Osteocyte (in vitro differentiated cells): ENCODE data around the gene STRA8. TPM values are rescaled to one million over a fixed set of nuclear protein-coding genes. Genes with fewer than 3 reads are reported as not detected.
"Not testable (repeated sequence)": the region's sequence is repeated elsewhere in the genome, so short reads cannot be mapped to it uniquely, and the experiment has no call there.

Experiments used
- DNase-seq: peaks from one replicate; pipeline ENCODE4 v3.0.0; 2021; ENCODE audit warnings: mixed read lengths; ENCODE audit not compliant: unreplicated experiment; ENCODE audit errors: extremely low spot score
- H3K27ac Mint-ChIP-seq: one replicate; pipeline ENCODE4 v1.8.0; 2021; ENCODE audit warnings: mild to moderate bottlenecking, mixed read lengths; ENCODE audit not compliant: unreplicated experiment
- H3K27me3 Mint-ChIP-seq: one replicate; pipeline ENCODE4 v1.8.0; 2021; ENCODE audit warnings: mixed read lengths; ENCODE audit not compliant: unreplicated experiment
- H3K36me3 Mint-ChIP-seq: one replicate; pipeline ENCODE4 v1.8.0; 2021; ENCODE audit warnings: mixed read lengths; ENCODE audit not compliant: unreplicated experiment
- H3K4me1 Mint-ChIP-seq: one replicate; pipeline ENCODE4 v1.8.0; 2021; ENCODE audit warnings: mixed read lengths; ENCODE audit not compliant: unreplicated experiment
- H3K4me3 Mint-ChIP-seq: one replicate; pipeline ENCODE4 v1.8.0; 2021; ENCODE audit warnings: mild to moderate bottlenecking, moderate library complexity, mixed read lengths; ENCODE audit not compliant: unreplicated experiment
- H3K9me3 Mint-ChIP-seq: one replicate; pipeline ENCODE4 v1.8.0; 2021; ENCODE audit warnings: mixed read lengths; ENCODE audit not compliant: unreplicated experiment
- total RNA-seq: library from RNA; stranded (reverse); gene quantifications from 2 replicates; pipeline ENCODE4 v1.2.1, GENCODE V29; 2021
- TF ChIP-seq, protein P1 (sequence below): fragments of 200-600 bp; sonication (generic); IDR thresholded peaks from 2 replicates; pipeline ENCODE4 v1.5.0; 2021; ENCODE audit warnings: antibody characterized with exemption, mild to moderate bottlenecking, moderate library complexity

The STRA8 gene
- total RNA-seq, 1 donor from 2014 or later = not detected

DNA sequence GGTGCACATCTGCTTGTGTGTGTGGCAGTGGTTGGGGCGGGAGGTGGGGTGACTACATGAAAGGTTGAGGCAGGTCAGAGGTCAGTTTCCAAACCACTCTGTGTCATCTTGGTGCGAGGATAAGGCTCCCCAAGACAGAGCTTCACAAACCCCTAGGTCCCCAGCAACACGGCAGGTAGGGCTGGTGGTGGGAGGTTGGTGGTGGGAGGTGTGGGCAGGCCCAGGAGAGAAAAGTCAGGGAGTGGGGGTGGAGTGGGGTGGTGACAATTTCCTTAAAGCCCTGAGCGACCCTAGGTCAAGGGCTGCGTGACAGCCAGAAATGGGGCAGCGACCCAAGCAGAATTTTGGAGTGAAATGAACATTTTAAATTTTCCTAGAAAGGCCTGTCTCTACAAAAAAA lies 1.6 kb upstream of the STRA8 start:
- Mint-ChIP-seq H3K27ac (no peak overlapping the region), H3K4me1 (no peaks in the 10 kb centered on the region), H3K4me3 (no peak overlapping the region), H3K36me3 (no peaks in the 10 kb centered on the region), H3K9me3 (no peaks in the 10 kb centered on the region), H3K27me3 (peaks cover 2% of the 10 kb centered on the region)
- TF ChIP-seq, protein P1, sequence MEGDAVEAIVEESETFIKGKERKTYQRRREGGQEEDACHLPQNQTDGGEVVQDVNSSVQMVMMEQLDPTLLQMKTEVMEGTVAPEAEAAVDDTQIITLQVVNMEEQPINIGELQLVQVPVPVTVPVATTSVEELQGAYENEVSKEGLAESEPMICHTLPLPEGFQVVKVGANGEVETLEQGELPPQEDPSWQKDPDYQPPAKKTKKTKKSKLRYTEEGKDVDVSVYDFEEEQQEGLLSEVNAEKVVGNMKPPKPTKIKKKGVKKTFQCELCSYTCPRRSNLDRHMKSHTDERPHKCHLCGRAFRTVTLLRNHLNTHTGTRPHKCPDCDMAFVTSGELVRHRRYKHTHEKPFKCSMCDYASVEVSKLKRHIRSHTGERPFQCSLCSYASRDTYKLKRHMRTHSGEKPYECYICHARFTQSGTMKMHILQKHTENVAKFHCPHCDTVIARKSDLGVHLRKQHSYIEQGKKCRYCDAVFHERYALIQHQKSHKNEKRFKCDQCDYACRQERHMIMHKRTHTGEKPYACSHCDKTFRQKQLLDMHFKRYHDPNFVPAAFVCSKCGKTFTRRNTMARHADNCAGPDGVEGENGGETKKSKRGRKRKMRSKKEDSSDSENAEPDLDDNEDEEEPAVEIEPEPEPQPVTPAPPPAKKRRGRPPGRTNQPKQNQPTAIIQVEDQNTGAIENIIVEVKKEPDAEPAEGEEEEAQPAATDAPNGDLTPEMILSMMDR = no peak
- DNase-seq = peak; percentile 27

DNA sequence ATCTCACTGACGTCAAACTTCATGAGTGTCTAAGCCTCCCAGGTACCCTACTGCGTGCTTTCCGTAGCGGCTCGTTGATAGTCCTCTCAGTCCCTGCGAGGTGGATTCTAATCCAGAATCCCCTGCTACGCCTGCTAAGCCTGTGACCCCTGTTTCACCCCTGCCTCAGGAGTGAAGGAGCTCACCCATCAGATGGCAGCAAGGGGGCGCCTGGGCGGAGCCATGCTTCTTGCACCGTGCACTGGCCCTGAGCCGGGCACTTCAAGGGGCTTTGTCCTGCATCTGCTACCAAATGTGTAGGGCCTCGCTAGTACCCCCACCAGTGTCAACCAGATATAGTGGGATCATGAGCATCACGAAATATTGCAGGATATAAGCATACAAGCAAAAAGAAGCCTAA lies 918 bp upstream of the STRA8 start:
- Mint-ChIP-seq H3K9me3 (no peaks in the 10 kb centered on the region), H3K27me3 (peaks cover 2% of the 10 kb centered on the region), H3K27ac (no peak overlapping the region), H3K36me3 (no peaks in the 10 kb centered on the region), H3K4me1 (no peaks in the 10 kb centered on the region), H3K4me3 (no peak overlapping the region)
- TF ChIP-seq, protein P1 = peak; percentile 30
- DNase-seq = peak; percentile 80

DNA sequence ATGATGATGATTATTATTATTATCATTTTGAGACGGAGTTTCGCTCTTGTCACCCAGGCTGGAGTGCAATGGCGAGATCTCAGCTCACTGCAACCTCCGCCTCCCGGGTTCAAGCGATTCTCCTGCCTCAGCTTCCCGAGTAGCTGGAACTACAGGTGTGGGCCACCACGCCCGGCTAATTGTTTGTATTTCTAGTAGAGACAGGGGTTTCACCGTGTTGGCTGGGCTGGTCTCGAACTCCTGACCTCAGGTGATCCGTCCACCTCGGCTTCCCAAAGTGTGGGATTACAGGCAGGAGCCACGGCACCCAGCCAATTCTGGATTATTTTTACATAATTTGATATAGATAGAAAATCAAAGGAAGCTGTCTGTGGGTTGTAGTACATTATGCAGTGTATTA lies 457 bp downstream of the STRA8 start:
- not testable (repeated sequence) for H3K36me3 Mint-ChIP-seq, H3K27ac Mint-ChIP-seq, H3K9me3 Mint-ChIP-seq, H3K4me3 Mint-ChIP-seq, H3K4me1 Mint-ChIP-seq, H3K27me3 Mint-ChIP-seq
- peak; percentile 63 for DNase-seq

DNA sequence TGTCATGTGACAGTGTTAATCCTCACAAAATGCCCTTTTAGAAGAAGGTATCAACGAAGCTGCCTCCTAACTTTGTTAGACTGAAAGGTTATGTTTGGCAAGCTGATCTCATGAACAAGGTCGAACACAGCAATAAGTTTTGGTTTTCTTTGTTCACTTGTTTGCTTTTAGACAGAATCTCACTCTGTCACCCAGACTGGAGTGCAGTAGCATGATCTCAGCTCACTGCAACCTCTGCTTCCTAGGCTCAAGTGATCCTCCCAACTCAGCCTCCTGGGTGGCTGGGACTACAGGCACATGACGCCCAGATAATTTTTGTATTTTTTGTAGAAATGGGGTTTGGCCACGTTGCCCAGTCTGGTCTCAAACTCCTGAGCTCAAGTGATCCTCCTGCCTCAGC lies 1.1 kb downstream of the STRA8 start:
- Mint-ChIP-seq H3K4me1 (no peaks in the 10 kb centered on the region), H3K36me3 (no peaks in the 10 kb centered on the region), H3K27me3 (peaks cover 2% of the 10 kb centered on the region), H3K4me3 (no peak overlapping the region), H3K27ac (no peak overlapping the region), H3K9me3 (no peaks in the 10 kb centered on the region)
- TF ChIP-seq, protein P1 = no peak
- DNase-seq = peak; percentile 25

DNA sequence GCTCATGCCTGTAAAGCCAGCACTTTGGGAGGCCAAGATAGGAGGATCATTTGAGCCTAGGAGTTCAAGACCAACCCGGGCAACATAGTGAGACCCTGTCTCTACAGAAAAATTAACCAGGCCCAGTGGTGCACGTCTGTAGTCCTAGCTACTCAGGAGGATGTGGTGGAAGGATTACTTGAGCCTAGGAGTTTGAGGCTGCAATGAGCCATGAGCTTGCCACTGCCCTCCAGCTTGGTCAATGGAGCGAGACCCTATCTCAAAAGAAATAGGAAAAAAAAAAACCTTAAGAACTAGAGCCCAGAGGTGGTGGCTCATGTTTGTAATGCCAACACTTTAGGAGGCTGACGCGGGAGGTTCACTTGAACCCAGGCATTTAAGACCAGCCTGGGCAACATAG lies 2.2 kb downstream of the STRA8 start:
- peak; percentile 19 for DNase-seq
- Mint-ChIP-seq H3K4me3 (no peak overlapping the region), H3K27ac (no peak overlapping the region), H3K36me3 (no peaks in the 10 kb centered on the region), H3K9me3 (no peaks in the 10 kb centered on the region), H3K27me3 (peaks cover 7% of the 10 kb centered on the region), H3K4me1 (no peaks in the 10 kb centered on the region)
- TF ChIP-seq, protein P1 = no peak

DNA sequence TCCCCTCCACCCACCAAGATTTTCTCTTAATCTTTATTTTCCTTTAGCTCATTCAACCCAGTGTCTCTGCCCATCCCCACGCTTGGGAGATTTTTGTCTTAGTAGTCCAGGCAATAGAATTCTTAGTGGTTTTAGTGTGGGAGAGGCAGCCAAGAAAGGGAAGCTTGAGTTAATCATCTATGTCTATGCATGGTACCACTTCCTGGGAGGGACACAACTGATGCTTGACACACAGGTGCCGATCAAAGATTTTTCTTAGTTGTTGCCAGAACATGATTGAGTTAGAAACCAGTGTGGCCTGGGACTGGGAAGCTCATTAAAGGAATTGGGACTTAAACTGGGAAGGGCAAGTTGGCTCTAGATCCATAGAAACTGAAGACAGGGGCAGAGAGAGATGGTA lies 3.1 kb downstream of the STRA8 start:
- Mint-ChIP-seq H3K27me3 (peaks cover 13% of the 10 kb centered on the region), H3K36me3 (no peaks in the 10 kb centered on the region), H3K4me3 (no peak overlapping the region), H3K4me1 (no peaks in the 10 kb centered on the region), H3K9me3 (no peaks in the 10 kb centered on the region), H3K27ac (no peak overlapping the region)
- DNase-seq = no peak
- TF ChIP-seq, protein P1 = no peak
